K562 (cell line): ENCODE measurements around the gene BCL2L13. TPM values are rescaled to one million over a fixed set of nuclear protein-coding genes. Genes with fewer than 3 reads are reported as not detected.
A peak's percentile ranks its signal among the peaks of the same experiment; 100 is the strongest.

ENCODE experiments used
- ADNP ChIP-seq: fragments of 200-800 bp; sonication (Bioruptor generic); IDR thresholded peaks from 2 replicates; pipeline ENCODE4 v1.6.1; 2016; ENCODE audit warnings: missing genetic modification characterization, missing compliant biosample characterization
- ARNT ChIP-seq, 2 experiments: fragments of 450-650 bp; IDR thresholded peaks; 2 replicates each; pipeline ENCODE4 v1.6.1; 2016; ENCODE audit warnings: mild to moderate bottlenecking in 1 of 2
- CBFA2T3 ChIP-seq: fragments of 450-650 bp; IDR thresholded peaks from 2 replicates; pipeline ENCODE4 v1.6.1; 2017
- DACH1 ChIP-seq: fragments of 450-650 bp; IDR thresholded peaks from 2 replicates; pipeline ENCODE4 v1.6.1; 2018; ENCODE audit not compliant: partially characterized antibody
- DPF2 ChIP-seq: fragments of 450-650 bp; IDR thresholded peaks from 2 replicates; pipeline ENCODE4 v1.6.1; 2016
- EP400 ChIP-seq: fragments of 450-650 bp; IDR thresholded peaks from 2 replicates; pipeline ENCODE4 v1.6.1; 2017; ENCODE audit warnings: antibody characterized with exemption, mild to moderate bottlenecking, moderate library complexity
- FOSL1 ChIP-seq: fragments of 200-800 bp; sonication (Bioruptor generic); conservative IDR thresholded peaks from 2 replicates; pipeline ENCODE4 v1.6.1; 2016; ENCODE audit warnings: missing genetic modification characterization, missing compliant biosample characterization
- GTF2A2 ChIP-seq: IDR thresholded peaks from 2 replicates; pipeline ENCODE4 v1.6.1; 2016; ENCODE audit warnings: mild to moderate bottlenecking, missing genetic modification characterization, missing compliant biosample characterization
- GTF2E2 ChIP-seq: fragments of 200-800 bp; sonication (Bioruptor generic); IDR thresholded peaks from 2 replicates; pipeline ENCODE4 v1.6.1; 2016; ENCODE audit warnings: missing genetic modification characterization, missing compliant biosample characterization
- HMGN3 ChIP-seq: IDR thresholded peaks from 2 replicates; pipeline ENCODE4 v1.6.1; 2011; ENCODE audit warnings: borderline replicate concordance, low read depth, mild to moderate bottlenecking, mixed read lengths, low read length; ENCODE audit not compliant: insufficient read length; ENCODE audit errors: extremely low read depth
- MLLT1 ChIP-seq, 2 experiments: fragments of 450-650 bp; IDR thresholded peaks; 2 replicates each; pipeline ENCODE4 v1.6.1; 2016
- SOX6 ChIP-seq: fragments of 450-650 bp; IDR thresholded peaks from 2 replicates; pipeline ENCODE4 v1.6.1; 2014; ENCODE audit warnings: mild to moderate bottlenecking
- U2AF1 ChIP-seq: fragments of 200-400 bp; formaldehyde crosslinking; optimal IDR thresholded peaks from 2 replicates; pipeline ENCODE3; 2017; ENCODE audit warnings: mild to moderate bottlenecking, low read depth, low read length, moderate library complexity
- ZKSCAN8 ChIP-seq: fragments of 200-800 bp; sonication (Bioruptor generic); IDR thresholded peaks from 2 replicates; pipeline ENCODE4 v1.6.1; 2016; ENCODE audit warnings: missing genetic modification characterization, missing compliant biosample characterization
- ZNF134 ChIP-seq: fragments of 250-450 bp; sonication (Bioruptor Pico); conservative IDR thresholded peaks from 2 replicates; pipeline ENCODE4 v1.4.0; 2020
- ZNF24 ChIP-seq: fragments of 450-650 bp; IDR thresholded peaks from 2 replicates; pipeline ENCODE4 v1.6.1; 2016
- ZNF583 ChIP-seq: fragments of 250-450 bp; sonication (Bioruptor Pico); IDR thresholded peaks from 2 replicates; pipeline ENCODE4 v1.4.0; 2020
- ZSCAN32 ChIP-seq: fragments of 450-650 bp; formaldehyde crosslinking; IDR thresholded peaks from 2 replicates; pipeline ENCODE4 v1.4.0; 2020; ENCODE audit warnings: mild to moderate bottlenecking, moderate library complexity
- polyA plus RNA-seq, 8 experiments: library from polyadenylated mRNA; depleted of rRNA in 4 of 8; stranded (reverse) in 5 of 8; unstranded in 3 of 8; fragments of >200 nt; fragmentation: Nextera tagmentation in 2 of 8; fragmentation: Illumina TruSeq in 1 of 8; extraction: Ambion mirVana in 2 of 8; extraction: Trizol in 1 of 8; gene quantifications; 2 replicates each; pipeline versions ENCODE4 v1.2.1 to v1.2.3, GENCODE V29; 2011 to 2014; ENCODE audit warnings: inconsistent platforms in 1 of 8, missing spikeins in 1 of 8
- total RNA-seq, 7 experiments: library from RNA; depleted of rRNA in 6 of 7; stranded (reverse); fragments of >200 nt in 6 of 7; fragmentation: Illumina TruSeq in 2 of 7; extraction: Trizol in 2 of 7; gene quantifications; 2 replicates each; pipeline versions ENCODE4 v1.2.1 to v1.2.3, GENCODE V29; 2011 to 2021; ENCODE audit warnings: low replicate concordance in 1 of 7
- TF ChIP-seq, protein P1 (sequence below), 2 experiments: fragments of 450-650 bp; IDR thresholded peaks; 2 replicates each; pipeline ENCODE4 v1.6.1; 2018; ENCODE audit warnings: mild to moderate bottlenecking in 2 of 2, low read depth in 1 of 2; ENCODE audit not compliant: partially characterized antibody in 2 of 2
- TF ChIP-seq, protein P2 (sequence below), 2 experiments: fragments of 250-450 bp in 1 of 2; fragments of 450-650 bp in 1 of 2; sonication (Bioruptor Pico) in 1 of 2; IDR thresholded peaks; 2 replicates each; pipeline versions ENCODE4 v1.6.1 to v1.8.0; 2016 to 2021; ENCODE audit warnings: mild to moderate bottlenecking in 2 of 2, moderate library complexity in 2 of 2, missing compliant biosample characterization in 1 of 2, missing genetic modification characterization in 1 of 2
- TF ChIP-seq, protein P3 (sequence below): fragments of 250-450 bp; sonication (Bioruptor Pico); IDR thresholded peaks from 2 replicates; pipeline ENCODE4 v1.5.0; 2022; ENCODE audit warnings: mild to moderate bottlenecking

The BCL2L13 gene
- total and polyA plus RNA-seq, 9 of the 15 experiments (the other 6 are each of a cell fraction or from before 2014, with no cell fraction given): 41.5 to 63.4 (median 56.5) TPM

DNA sequence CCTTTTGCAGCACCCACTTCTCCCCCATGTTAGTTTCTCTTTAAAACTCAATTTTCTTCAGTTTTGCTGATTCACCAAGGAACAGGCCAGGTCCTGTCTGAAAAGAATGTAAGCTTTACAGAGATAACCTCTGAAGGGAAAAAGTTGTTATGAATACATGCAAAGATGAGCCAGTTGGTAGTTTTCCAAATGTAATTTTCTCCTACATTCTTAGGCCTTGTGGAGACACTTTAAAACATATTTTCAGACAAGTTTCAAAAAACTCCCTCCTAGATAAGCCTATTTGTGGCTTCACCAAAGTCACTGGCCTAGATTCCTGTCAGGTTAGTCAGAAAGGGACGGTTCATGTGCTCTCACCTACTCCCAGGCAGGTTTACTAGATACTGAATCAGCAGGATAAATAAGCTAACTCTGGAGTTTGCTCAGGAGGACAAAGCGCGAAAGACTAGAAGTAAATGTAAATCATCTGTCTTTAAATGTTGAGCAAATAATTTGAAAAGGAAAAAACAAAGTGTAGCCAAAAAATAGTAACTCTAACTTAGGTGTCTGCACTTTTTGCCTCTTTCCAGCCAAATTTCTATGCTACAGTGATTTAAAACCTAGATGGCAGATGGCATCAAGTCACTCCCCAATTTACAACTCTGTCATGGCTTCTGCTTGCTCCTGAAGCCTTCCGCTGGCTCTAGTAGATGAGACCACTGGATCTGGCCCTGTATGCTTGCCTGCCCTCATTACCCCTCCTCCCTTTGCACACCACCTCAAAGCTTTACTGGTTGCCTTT is 5.2 kb upstream of the BCL2L13 start (continued):
- TF ChIP-seq GTF2A2 (tag) (0 out of 2 replicates have a peak, but pooled peaks have one; percentile 38), ZNF24 (peak; percentile 50), DPF2 (peak; percentile 89), SOX6 (peak; percentile 47), CBFA2T3 (peak; percentile 61), ZNF134 (no peak), ADNP (tag) (peak; percentile 8; the same call in 1 of the 2 replicates), EP400 (peak; percentile 73), ZNF583 (CRISPR knock-in tag) (0 out of 2 replicates have a peak, but pooled peaks have one; percentile 28), MLLT1 (IDR thresholded peaks at IDR 0.05) (peak in 1 of 2 experiments; percentile 37; a peak in 1 of 4 replicates), ZSCAN32 (CRISPR knock-in tag) (no peak), U2AF1 (no peak), ZKSCAN8 (peak; percentile 69; the same call in 1 of the 2 replicates), FOSL1 (peak; percentile 87), GTF2E2 (tag) (0 out of 2 replicates have a peak, but pooled peaks have one; percentile 19), DACH1 (no peak), HMGN3 (no peak), ARNT (IDR thresholded peaks at IDR 0.05) (peak; percentile 11 to 80; a peak in 1 of 4 replicates)
- TF ChIP-seq, protein P1, sequence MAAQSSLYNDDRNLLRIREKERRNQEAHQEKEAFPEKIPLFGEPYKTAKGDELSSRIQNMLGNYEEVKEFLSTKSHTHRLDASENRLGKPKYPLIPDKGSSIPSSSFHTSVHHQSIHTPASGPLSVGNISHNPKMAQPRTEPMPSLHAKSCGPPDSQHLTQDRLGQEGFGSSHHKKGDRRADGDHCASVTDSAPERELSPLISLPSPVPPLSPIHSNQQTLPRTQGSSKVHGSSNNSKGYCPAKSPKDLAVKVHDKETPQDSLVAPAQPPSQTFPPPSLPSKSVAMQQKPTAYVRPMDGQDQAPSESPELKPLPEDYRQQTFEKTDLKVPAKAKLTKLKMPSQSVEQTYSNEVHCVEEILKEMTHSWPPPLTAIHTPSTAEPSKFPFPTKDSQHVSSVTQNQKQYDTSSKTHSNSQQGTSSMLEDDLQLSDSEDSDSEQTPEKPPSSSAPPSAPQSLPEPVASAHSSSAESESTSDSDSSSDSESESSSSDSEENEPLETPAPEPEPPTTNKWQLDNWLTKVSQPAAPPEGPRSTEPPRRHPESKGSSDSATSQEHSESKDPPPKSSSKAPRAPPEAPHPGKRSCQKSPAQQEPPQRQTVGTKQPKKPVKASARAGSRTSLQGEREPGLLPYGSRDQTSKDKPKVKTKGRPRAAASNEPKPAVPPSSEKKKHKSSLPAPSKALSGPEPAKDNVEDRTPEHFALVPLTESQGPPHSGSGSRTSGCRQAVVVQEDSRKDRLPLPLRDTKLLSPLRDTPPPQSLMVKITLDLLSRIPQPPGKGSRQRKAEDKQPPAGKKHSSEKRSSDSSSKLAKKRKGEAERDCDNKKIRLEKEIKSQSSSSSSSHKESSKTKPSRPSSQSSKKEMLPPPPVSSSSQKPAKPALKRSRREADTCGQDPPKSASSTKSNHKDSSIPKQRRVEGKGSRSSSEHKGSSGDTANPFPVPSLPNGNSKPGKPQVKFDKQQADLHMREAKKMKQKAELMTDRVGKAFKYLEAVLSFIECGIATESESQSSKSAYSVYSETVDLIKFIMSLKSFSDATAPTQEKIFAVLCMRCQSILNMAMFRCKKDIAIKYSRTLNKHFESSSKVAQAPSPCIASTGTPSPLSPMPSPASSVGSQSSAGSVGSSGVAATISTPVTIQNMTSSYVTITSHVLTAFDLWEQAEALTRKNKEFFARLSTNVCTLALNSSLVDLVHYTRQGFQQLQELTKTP (IDR thresholded peaks at IDR 0.05; ENCODE audit: low read depth in 1 of 2, partially characterized antibody in 2 of 2): peak; percentile 47 to 89
- TF ChIP-seq, protein P2, sequence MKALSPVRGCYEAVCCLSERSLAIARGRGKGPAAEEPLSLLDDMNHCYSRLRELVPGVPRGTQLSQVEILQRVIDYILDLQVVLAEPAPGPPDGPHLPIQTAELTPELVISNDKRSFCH (CRISPR knock-in tag; IDR thresholded peaks at IDR 0.05): no peak
- TF ChIP-seq, protein P2 (tag; IDR thresholded peaks at IDR 0.05): peak; percentile 41
- TF ChIP-seq, protein P3, sequence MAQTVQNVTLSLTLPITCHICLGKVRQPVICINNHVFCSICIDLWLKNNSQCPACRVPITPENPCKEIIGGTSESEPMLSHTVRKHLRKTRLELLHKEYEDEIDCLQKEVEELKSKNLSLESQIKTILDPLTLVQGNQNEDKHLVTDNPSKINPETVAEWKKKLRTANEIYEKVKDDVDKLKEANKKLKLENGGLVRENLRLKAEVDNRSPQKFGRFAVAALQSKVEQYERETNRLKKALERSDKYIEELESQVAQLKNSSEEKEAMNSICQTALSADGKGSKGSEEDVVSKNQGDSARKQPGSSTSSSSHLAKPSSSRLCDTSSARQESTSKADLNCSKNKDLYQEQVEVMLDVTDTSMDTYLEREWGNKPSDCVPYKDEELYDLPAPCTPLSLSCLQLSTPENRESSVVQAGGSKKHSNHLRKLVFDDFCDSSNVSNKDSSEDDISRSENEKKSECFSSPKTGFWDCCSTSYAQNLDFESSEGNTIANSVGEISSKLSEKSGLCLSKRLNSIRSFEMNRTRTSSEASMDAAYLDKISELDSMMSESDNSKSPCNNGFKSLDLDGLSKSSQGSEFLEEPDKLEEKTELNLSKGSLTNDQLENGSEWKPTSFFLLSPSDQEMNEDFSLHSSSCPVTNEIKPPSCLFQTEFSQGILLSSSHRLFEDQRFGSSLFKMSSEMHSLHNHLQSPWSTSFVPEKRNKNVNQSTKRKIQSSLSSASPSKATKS (CRISPR knock-in tag): no peak
